ENCODE measurements around the gene ALG1L2.
"Not testable (repeated sequence)": the region's sequence is repeated elsewhere in the genome, so short reads cannot be mapped to it uniquely, and the experiment has no call there.

The ALG1L2 gene

GRCh38 chr3:130081351-130081881 is at the start of gene ALG1L2:
ALG1L2 (plus strand) TSS chr3:130081831; CDS start chr3:130082017, 186 bp downstream.
- Histone ChIP-seq H3K9me3 (ENCODE audit: control insufficient read depth, low read length) (no peaks in the 10 kb centered on the region), H3K4me1 (ENCODE audit: control insufficient read depth, insufficient read depth, low read length) (no peaks in the 10 kb centered on the region), H3K4me3 (ENCODE audit: low read length) (no peak within 1 kb of the TSS), H3K9ac (ENCODE audit: low read length) (no peak within 1 kb of the TSS), H3K36me3 (ENCODE audit: control insufficient read depth, insufficient read depth, low read length) (no peaks in the 10 kb centered on the region), H3K27me3 (ENCODE audit: control insufficient read depth, insufficient read depth, low read length) (no peaks in the 10 kb centered on the region)

GRCh38 chr3:130037126-130037815 is 44.4 kb upstream of the ALG1L2 start:
- H3K9me3 ChIP-seq (ENCODE audit: control insufficient read depth, low read length); H3K4me1 ChIP-seq (ENCODE audit: control insufficient read depth, insufficient read depth, low read length); H3K36me3 ChIP-seq (ENCODE audit: control insufficient read depth, insufficient read depth, low read length): not testable (repeated sequence)

GRCh38 chr3:130042736-130043135 is 38.9 kb upstream of the ALG1L2 start:
- not testable (repeated sequence) for H3K27me3 ChIP-seq (ENCODE audit: control insufficient read depth, insufficient read depth, low read length); H3K4me1 ChIP-seq (ENCODE audit: control insufficient read depth, insufficient read depth, low read length); H3K9ac ChIP-seq (ENCODE audit: low read length); H3K4me3 ChIP-seq (ENCODE audit: low read length); H3K36me3 ChIP-seq (ENCODE audit: control insufficient read depth, insufficient read depth, low read length); H3K9me3 ChIP-seq (ENCODE audit: control insufficient read depth, low read length)

More at GRCh38 chr3:130037126-130037815, 44.4 kb upstream of the ALG1L2 start:
- H3K27me3 ChIP-seq (ENCODE audit: control insufficient read depth, insufficient read depth, low read length); H3K4me3 ChIP-seq (ENCODE audit: low read length); H3K9ac ChIP-seq (ENCODE audit: low read length): not testable (repeated sequence)

GRCh38 chr3:130043658-130044057 is 38.0 kb upstream of the ALG1L2 start:
- not testable (repeated sequence) for H3K36me3 ChIP-seq (ENCODE audit: control insufficient read depth, insufficient read depth, low read length); H3K4me3 ChIP-seq (ENCODE audit: low read length); H3K27me3 ChIP-seq (ENCODE audit: control insufficient read depth, insufficient read depth, low read length); H3K9me3 ChIP-seq (ENCODE audit: control insufficient read depth, low read length); H3K9ac ChIP-seq (ENCODE audit: low read length); H3K4me1 ChIP-seq (ENCODE audit: control insufficient read depth, insufficient read depth, low read length)

- Histone ChIP-seq H3K4me3 (ENCODE audit: low read length) (no peak overlapping the region), H3K36me3 (ENCODE audit: control insufficient read depth, insufficient read depth, low read length) (no peaks in the 10 kb centered on the region), H3K27me3 (ENCODE audit: control insufficient read depth, insufficient read depth, low read length) (no peaks in the 10 kb centered on the region), H3K4me1 (ENCODE audit: control insufficient read depth, insufficient read depth, low read length) (no peaks in the 10 kb centered on the region), H3K9ac (ENCODE audit: low read length) (no peak overlapping the region), H3K9me3 (ENCODE audit: control insufficient read depth, low read length) (no peaks in the 10 kb centered on the region)
Observed at GRCh38 chr3:130044370-130044769, 37.3 kb upstream of the ALG1L2 start.

GRCh38 chr3:130048726-130049125 is 32.9 kb upstream of the ALG1L2 start:
- Histone ChIP-seq H3K36me3 (ENCODE audit: control insufficient read depth, insufficient read depth, low read length) (no peaks in the 10 kb centered on the region), H3K9ac (ENCODE audit: low read length) (no peak overlapping the region), H3K4me3 (ENCODE audit: low read length) (no peak overlapping the region), H3K4me1 (ENCODE audit: control insufficient read depth, insufficient read depth, low read length) (no peaks in the 10 kb centered on the region), H3K27me3 (ENCODE audit: control insufficient read depth, insufficient read depth, low read length) (no peaks in the 10 kb centered on the region), H3K9me3 (ENCODE audit: control insufficient read depth, low read length) (no peaks in the 10 kb centered on the region)

GRCh38 chr3:130052366-130052765 is 29.3 kb upstream of the ALG1L2 start:
- H3K4me1 ChIP-seq (ENCODE audit: control insufficient read depth, insufficient read depth, low read length); H3K36me3 ChIP-seq (ENCODE audit: control insufficient read depth, insufficient read depth, low read length); H3K9ac ChIP-seq (ENCODE audit: low read length); H3K9me3 ChIP-seq (ENCODE audit: control insufficient read depth, low read length); H3K4me3 ChIP-seq (ENCODE audit: low read length); H3K27me3 ChIP-seq (ENCODE audit: control insufficient read depth, insufficient read depth, low read length): not testable (repeated sequence)

- not testable (repeated sequence) for H3K36me3 ChIP-seq (ENCODE audit: control insufficient read depth, insufficient read depth, low read length); H3K4me1 ChIP-seq (ENCODE audit: control insufficient read depth, insufficient read depth, low read length); H3K9ac ChIP-seq (ENCODE audit: low read length); H3K4me3 ChIP-seq (ENCODE audit: low read length); H3K9me3 ChIP-seq (ENCODE audit: control insufficient read depth, low read length); H3K27me3 ChIP-seq (ENCODE audit: control insufficient read depth, insufficient read depth, low read length)
Observed at GRCh38 chr3:130052965-130053364, 28.7 kb upstream of the ALG1L2 start.

- not testable (repeated sequence) for H3K27me3 ChIP-seq (ENCODE audit: control insufficient read depth, insufficient read depth, low read length); H3K9ac ChIP-seq (ENCODE audit: low read length); H3K4me1 ChIP-seq (ENCODE audit: control insufficient read depth, insufficient read depth, low read length); H3K9me3 ChIP-seq (ENCODE audit: control insufficient read depth, low read length); H3K36me3 ChIP-seq (ENCODE audit: control insufficient read depth, insufficient read depth, low read length); H3K4me3 ChIP-seq (ENCODE audit: low read length)
Observed at GRCh38 chr3:130057536-130058266, 23.9 kb upstream of the ALG1L2 start.

GRCh38 chr3:130058267-130058657 is 23.4 kb upstream of the ALG1L2 start:
- H3K36me3 ChIP-seq (ENCODE audit: control insufficient read depth, insufficient read depth, low read length); H3K4me3 ChIP-seq (ENCODE audit: low read length); H3K9ac ChIP-seq (ENCODE audit: low read length); H3K27me3 ChIP-seq (ENCODE audit: control insufficient read depth, insufficient read depth, low read length); H3K9me3 ChIP-seq (ENCODE audit: control insufficient read depth, low read length); H3K4me1 ChIP-seq (ENCODE audit: control insufficient read depth, insufficient read depth, low read length): not testable (repeated sequence)

GRCh38 chr3:130058716-130059115 is 22.9 kb upstream of the ALG1L2 start:
- H3K9me3 ChIP-seq (ENCODE audit: control insufficient read depth, low read length); H3K4me3 ChIP-seq (ENCODE audit: low read length); H3K36me3 ChIP-seq (ENCODE audit: control insufficient read depth, insufficient read depth, low read length); H3K4me1 ChIP-seq (ENCODE audit: control insufficient read depth, insufficient read depth, low read length); H3K27me3 ChIP-seq (ENCODE audit: control insufficient read depth, insufficient read depth, low read length); H3K9ac ChIP-seq (ENCODE audit: low read length): not testable (repeated sequence)

- not testable (repeated sequence) for H3K9me3 ChIP-seq (ENCODE audit: control insufficient read depth, low read length); H3K27me3 ChIP-seq (ENCODE audit: control insufficient read depth, insufficient read depth, low read length); H3K4me1 ChIP-seq (ENCODE audit: control insufficient read depth, insufficient read depth, low read length); H3K9ac ChIP-seq (ENCODE audit: low read length); H3K4me3 ChIP-seq (ENCODE audit: low read length); H3K36me3 ChIP-seq (ENCODE audit: control insufficient read depth, insufficient read depth, low read length)
Observed at GRCh38 chr3:130059162-130059561, 22.5 kb upstream of the ALG1L2 start.
